IMR-90 (cell line): ENCODE measurements around the gene FAM210B. TPM values are rescaled to one million over a fixed set of nuclear protein-coding genes. Genes with fewer than 3 reads are reported as not detected.
A peak's percentile ranks its signal among the peaks of the same experiment; 100 is the strongest.

Experiments
- ATAC-seq: fragments of 200-7000 bp; cut with Tn5 transposase; 2 replicates; pipeline ENCODE4 v1.9.1; 2020; ENCODE audit warnings: low read depth, mild to moderate bottlenecking, moderate library complexity
- BruUV-seq: library from RNA; stranded (reverse); fragments of 400-500 nt; replicated peaks from 2 replicates; lab custom pipeline; 2021; lab: Mats Ljungman, UMichigan
- CTCF ChIA-PET: fragments of 300-600 bp; formaldehyde crosslinking; extraction: SDS; loops from one replicate; lab custom pipeline; 2021; ENCODE audit warnings: antibody characterized with exemption; lab: Yijun Ruan, JAX
- POLR2A ChIA-PET: fragments of 300-600 bp; sonication (Branson Sonifier 250); formaldehyde crosslinking; loops from one replicate; lab custom pipeline; 2022; ENCODE audit warnings: antibody characterized with exemption; ENCODE audit not compliant: unreplicated experiment; lab: Charles Lee
- DNase-seq: peaks from one replicate; pipeline ENCODE4 v3.0.0; 2013
- H2AFZ ChIP-seq: replicated peaks from 2 replicates; pipeline ENCODE3; 2013; ENCODE audit warnings: low read length, mild to moderate bottlenecking; ENCODE audit not compliant: poor library complexity
- H2AK5ac ChIP-seq: 2 replicates; pipeline ENCODE4 v1.6.1; 2013; ENCODE audit warnings: low read depth, low read length, inconsistent platforms
- H2AK9ac ChIP-seq: replicated peaks from 2 replicates; pipeline ENCODE3; 2013; ENCODE audit warnings: mild to moderate bottlenecking, low read depth, low read length, moderate library complexity; ENCODE audit not compliant: poor library complexity
- H2BK120ac ChIP-seq: 2 replicates; pipeline ENCODE4 v1.6.1; 2013; ENCODE audit warnings: low read depth, low read length, inconsistent platforms
- H2BK15ac ChIP-seq: 3 replicates; pipeline ENCODE4 v1.6.1; 2013; ENCODE audit warnings: low read depth, low read length, inconsistent platforms
- H2BK20ac ChIP-seq: 2 replicates; pipeline ENCODE4 v1.6.1; 2013; ENCODE audit warnings: low read depth, mild to moderate bottlenecking, inconsistent platforms, low read length, moderate library complexity
- H2BK5ac ChIP-seq: 2 replicates; pipeline ENCODE4 v1.6.1; 2013; ENCODE audit warnings: mild to moderate bottlenecking, low read depth, low read length, inconsistent platforms; ENCODE audit not compliant: poor library complexity, severe bottlenecking
- H3K14ac ChIP-seq: replicated peaks from 2 replicates; pipeline ENCODE4 v1.6.1; 2013; ENCODE audit warnings: low read depth, low read length, inconsistent platforms
- H3K18ac ChIP-seq: 2 replicates; pipeline ENCODE4 v1.6.1; 2013; ENCODE audit warnings: low read depth, low read length, control low read depth
- H3K23ac ChIP-seq: 2 replicates; pipeline ENCODE4 v1.6.1; 2013; ENCODE audit warnings: low read depth, low read length, inconsistent platforms
- H3K27ac ChIP-seq: 2 replicates; pipeline ENCODE4 v1.5.1; 2013; ENCODE audit warnings: mild to moderate bottlenecking, control low read depth, low read length; ENCODE audit not compliant: insufficient read depth
- H3K27me3 ChIP-seq: 2 replicates; pipeline ENCODE4 v1.6.1; 2013; ENCODE audit warnings: low read length; ENCODE audit not compliant: control insufficient read depth, insufficient read depth
- H3K36me3 ChIP-seq: 2 replicates; pipeline ENCODE4 v1.6.1; 2013; ENCODE audit warnings: low read length, mixed read lengths; ENCODE audit not compliant: control insufficient read depth, insufficient read depth
- H3K4ac ChIP-seq: 2 replicates; pipeline ENCODE4 v1.6.1; 2013; ENCODE audit warnings: low read depth, low read length, inconsistent platforms
- H3K4me1 ChIP-seq: 2 replicates; pipeline ENCODE4 v1.6.1; 2013; ENCODE audit warnings: low read length, mixed read lengths; ENCODE audit not compliant: control insufficient read depth, insufficient read depth
- H3K4me2 ChIP-seq: 2 replicates; pipeline ENCODE4 v1.6.1; 2013; ENCODE audit warnings: low read depth, mild to moderate bottlenecking, control low read depth, low read length, moderate library complexity
- H3K4me3 ChIP-seq: 2 replicates; pipeline ENCODE4 v1.5.1; 2013; ENCODE audit warnings: low read depth, mild to moderate bottlenecking, control low read depth, low read length, moderate library complexity; ENCODE audit not compliant: insufficient read depth
- H3K56ac ChIP-seq: 2 replicates; pipeline ENCODE4 v1.6.1; 2013; ENCODE audit warnings: low read length, inconsistent platforms; ENCODE audit not compliant: insufficient read depth; ENCODE audit errors: extremely low read depth
- H3K79me1 ChIP-seq, 2 experiments: 2 replicates each; pipeline ENCODE4 v1.6.1; 2013; ENCODE audit warnings: low read length in 2 of 2, inconsistent platforms in 1 of 2, low read depth in 1 of 2
- H3K9ac ChIP-seq: 2 replicates; pipeline ENCODE4 v1.6.1; 2013; ENCODE audit warnings: low read depth, low read length, control low read depth
- H3K9me1 ChIP-seq: 2 replicates; pipeline ENCODE4 v1.6.1; 2013; ENCODE audit warnings: low read length, inconsistent platforms; ENCODE audit not compliant: insufficient read depth
- H3K9me3 ChIP-seq: 2 replicates; pipeline ENCODE4 v1.6.1; 2013; ENCODE audit warnings: low read length; ENCODE audit not compliant: control insufficient read depth, insufficient read depth
- H4K20me1 ChIP-seq: 2 replicates; pipeline ENCODE4 v1.6.1; 2013; ENCODE audit warnings: low read length, inconsistent platforms; ENCODE audit not compliant: insufficient read depth
- H4K5ac ChIP-seq: 2 replicates; pipeline ENCODE4 v1.6.1; 2013; ENCODE audit warnings: mild to moderate bottlenecking, low read depth, low read length, control low read depth
- H4K8ac ChIP-seq, 2 experiments: 2 replicates each; pipeline ENCODE4 v1.6.1; 2013; ENCODE audit warnings: low read depth in 2 of 2, low read length in 2 of 2, control low read depth in 1 of 2, inconsistent platforms in 1 of 2
- H4K91ac ChIP-seq: 2 replicates; pipeline ENCODE4 v1.6.1; 2013; ENCODE audit warnings: low read depth, low read length, inconsistent platforms; ENCODE audit not compliant: insufficient read depth
- BHLHE40 ChIP-seq: fragments of 150-350 bp; IDR thresholded peaks from 2 replicates; pipeline ENCODE4 v1.6.1; 2016; ENCODE audit warnings: mild to moderate bottlenecking, low read depth, low read length
- CEBPB ChIP-seq: IDR thresholded peaks from 2 replicates; pipeline ENCODE4 v1.6.1; 2012; ENCODE audit warnings: low read depth, low read length, improper control_type of control experiment
- CHD1 ChIP-seq: IDR thresholded peaks from 2 replicates; pipeline ENCODE4 v1.6.1; 2012; ENCODE audit warnings: low read depth, low read length, improper control_type of control experiment
- ELK1 ChIP-seq: fragments of 150-350 bp; IDR thresholded peaks from 2 replicates; pipeline ENCODE4 v1.6.1; 2016; ENCODE audit warnings: low read depth, mild to moderate bottlenecking, low read length, moderate library complexity, borderline replicate concordance
- FOS ChIP-seq: fragments of 150-350 bp; IDR thresholded peaks from 2 replicates; pipeline ENCODE4 v1.6.1; 2016; ENCODE audit warnings: low read depth, low read length
- MAFK ChIP-seq: IDR thresholded peaks from 2 replicates; pipeline ENCODE4 v1.6.1; 2012; ENCODE audit warnings: low read depth, low read length, improper control_type of control experiment
- MAZ ChIP-seq: IDR thresholded peaks from 2 replicates; pipeline ENCODE4 v1.6.1; 2012; ENCODE audit warnings: low read depth, mild to moderate bottlenecking, low read length, improper control_type of control experiment, moderate library complexity, borderline replicate concordance
- MXI1 ChIP-seq: IDR thresholded peaks from 2 replicates; pipeline ENCODE4 v1.6.1; 2012; ENCODE audit warnings: low read depth, mild to moderate bottlenecking, low read length, moderate library complexity, borderline replicate concordance
- NFE2L2 ChIP-seq: fragments of 150-350 bp; IDR thresholded peaks from 2 replicates; pipeline ENCODE4 v1.6.1; 2016; ENCODE audit warnings: low read depth, mild to moderate bottlenecking, low read length
- POLR2A ChIP-seq: IDR thresholded peaks from 2 replicates; pipeline ENCODE4 v1.6.1; 2012; ENCODE audit warnings: mild to moderate bottlenecking, low read depth, low read length
- RAD21 ChIP-seq: IDR thresholded peaks from 2 replicates; pipeline ENCODE4 v1.6.1; 2012; ENCODE audit warnings: low read length, improper control_type of control experiment
- RCOR1 ChIP-seq: IDR thresholded peaks from 2 replicates; pipeline ENCODE4 v1.6.1; 2012; ENCODE audit warnings: mild to moderate bottlenecking, low read length, improper control_type of control experiment; ENCODE audit not compliant: insufficient replicate concordance
- RFX5 ChIP-seq: IDR thresholded peaks from 2 replicates; pipeline ENCODE4 v1.8.0; 2012; ENCODE audit warnings: low read depth, mild to moderate bottlenecking, low read length, moderate library complexity
- SMC3 ChIP-seq: fragments of 150-350 bp; IDR thresholded peaks from 2 replicates; pipeline ENCODE4 v1.6.1; 2016; ENCODE audit warnings: low read depth, mild to moderate bottlenecking, antibody characterized with exemption, low read length, moderate library complexity
- WGBS, 2 experiments: methylation state at CpG; one replicate each; pipeline versions ENCODE4 v1.1.5 to v1.1.7; 2013; ENCODE audit warnings: missing lambda C conversion rate in 2 of 2; ENCODE audit not compliant: insufficient read length in 1 of 2; ENCODE audit errors: extremely low coverage in 2 of 2; 5-methylcytosine and 5-hydroxymethylcytosine counted together
- dilution Hi-C: fragments of 300-500 bp; cut with HindIII; formaldehyde crosslinking; loops from one replicate; pipeline ENCODE4 v1.14.3; 2018; ENCODE audit warnings: low sequenced_read_pairs; ENCODE audit not compliant: unreplicated experiment
- in situ Hi-C: fragments of 300-500 bp; cut with MboI; formaldehyde crosslinking; loops from 3 replicates; pipeline ENCODE4 v1.14.3; 2019; ENCODE audit warnings: low sequenced_read_pairs, inconsistent platforms, mixed read lengths
- intact Hi-C: fragments of 100-400 bp; cut with micrococcal nuclease; formaldehyde crosslinking; loops from 2 replicates; pipeline ENCODE4 v1.10.0; 2022
- polyA plus RNA-seq, 3 experiments: library from polyadenylated mRNA; depleted of rRNA; stranded (reverse); fragments of >200 nt; gene quantifications; 2 replicates each; pipeline ENCODE4 v1.2.3, GENCODE V29; 2012; ENCODE audit warnings: low replicate concordance in 1 of 3
- total RNA-seq: library from RNA; depleted of rRNA; stranded (reverse); fragments of >200 nt; gene quantifications from 2 replicates; pipeline ENCODE4 v1.2.3, GENCODE V29; 2012

Gene FAM210B
- total and polyA plus RNA-seq, 2 of the 4 experiments (the other 2 are of a cell fraction): 29.5 to 45.0 TPM

GRCh38 chr20:56414842-56415765 lies 56.3 kb downstream of the FAM210B start (continued):
- TF ChIP-seq CEBPB (peak; percentile 18; the same call in 1 of the 2 replicates), MAZ (no peak), RCOR1 (peak; percentile 59)

GRCh38 chr20:56417402-56417801 lies 58.6 kb downstream of the FAM210B start:
- no peak overlapping the region; the same call in 1 of the 2 replicates for H3K4me2 ChIP-seq
- dilution Hi-C loops: no loop called here
- BruUV-seq: no TSS peak

More at GRCh38 chr20:56417402-56417801, 58.6 kb downstream of the FAM210B start:
- H4K8ac ChIP-seq: peak overlapping the region; percentile 72 to 94
- H3K56ac ChIP-seq: no peak overlapping the region
- H3K27ac ChIP-seq: peak overlapping the region; percentile 89
- ATAC-seq: no peak
- WGBS, 2 experiments: 87% methylated on average over 3 of the region's 7 CpGs; no CpG with 5 or more reads in 1 of the 2 experiments
- ChIA-PET CTCF (interaction anchor here (1.0 kb wide), 1 partner anchor 10 kb away, joined by 3 read pairs; no protein-coding TSS in a partner anchor), POLR2A (interaction anchor here (1.9 kb wide), 1 partner anchor 11 kb away, joined by 7 read pairs; no protein-coding TSS in a partner anchor)
- peak overlapping the region; percentile 44 for H3K18ac ChIP-seq
- H3K9ac ChIP-seq: no peak overlapping the region
- H4K20me1 ChIP-seq: no peaks in the 10 kb centered on the region
- H3K27me3 ChIP-seq: no peaks in the 10 kb centered on the region
- no peak overlapping the region for H3K4me3 ChIP-seq
- H2BK20ac ChIP-seq: peak overlapping the region; percentile 96
- peak overlapping the region; percentile 88 for H3K4ac ChIP-seq
- H4K91ac ChIP-seq: peak overlapping the region; percentile 84
- H3K4me1 ChIP-seq: peaks cover 41% of the 10 kb centered on the region
- H3K14ac ChIP-seq: peak overlapping the region; percentile 91
- H4K5ac ChIP-seq: peak overlapping the region; percentile 75
- peak overlapping the region; percentile 29 for H2AK9ac ChIP-seq
- H3K79me1 ChIP-seq: peaks cover 36 to 69% of the 10 kb centered on the region in 2 experiments
- peak overlapping the region; percentile 94 for H2BK120ac ChIP-seq
- peak overlapping the region; percentile 95 for H2AK5ac ChIP-seq
- peak overlapping the region; percentile 85; the same call in 1 of the 2 replicates for H3K23ac ChIP-seq
- no peaks in the 10 kb centered on the region for H3K9me3 ChIP-seq
- no peak overlapping the region for H2AFZ ChIP-seq
- peak overlapping the region; percentile 86 for H2BK5ac ChIP-seq
- DNase-seq: no peak
- in situ Hi-C loops: no loop called here
- no peak for TF ChIP-seq RAD21
- TF ChIP-seq NFE2L2: no peak
- no peak for TF ChIP-seq CEBPB
- no peak for TF ChIP-seq RFX5
- no peak for TF ChIP-seq POLR2A
- TF ChIP-seq CHD1: no peak
- no peak for TF ChIP-seq SMC3
- TF ChIP-seq MAZ: no peak
- TF ChIP-seq MAFK: no peak
- no peak for TF ChIP-seq BHLHE40
- no peak for TF ChIP-seq MXI1
- TF ChIP-seq FOS: no peak
- no peak for TF ChIP-seq ELK1
- intact Hi-C loops: no loop called here
- peaks cover 38% of the 10 kb centered on the region for H3K9me1 ChIP-seq
- peaks cover 23% of the 10 kb centered on the region for H3K36me3 ChIP-seq
- peak overlapping the region; percentile 94; the same call in 2 of the 3 replicates for H2BK15ac ChIP-seq
